GM12873 (cell line): ENCODE data around the gene SPATC1L.

Experiments
- TF ChIP-seq, protein P1 (sequence below): IDR thresholded peaks from 2 replicates; pipeline ENCODE4 v1.5.1; 2012; ENCODE audit warnings: low read depth, mild to moderate bottlenecking, moderate library complexity, low read length, control low read depth; ENCODE audit not compliant: insufficient read depth; ENCODE audit errors: missing control alignments

SPATC1L gene

DNA sequence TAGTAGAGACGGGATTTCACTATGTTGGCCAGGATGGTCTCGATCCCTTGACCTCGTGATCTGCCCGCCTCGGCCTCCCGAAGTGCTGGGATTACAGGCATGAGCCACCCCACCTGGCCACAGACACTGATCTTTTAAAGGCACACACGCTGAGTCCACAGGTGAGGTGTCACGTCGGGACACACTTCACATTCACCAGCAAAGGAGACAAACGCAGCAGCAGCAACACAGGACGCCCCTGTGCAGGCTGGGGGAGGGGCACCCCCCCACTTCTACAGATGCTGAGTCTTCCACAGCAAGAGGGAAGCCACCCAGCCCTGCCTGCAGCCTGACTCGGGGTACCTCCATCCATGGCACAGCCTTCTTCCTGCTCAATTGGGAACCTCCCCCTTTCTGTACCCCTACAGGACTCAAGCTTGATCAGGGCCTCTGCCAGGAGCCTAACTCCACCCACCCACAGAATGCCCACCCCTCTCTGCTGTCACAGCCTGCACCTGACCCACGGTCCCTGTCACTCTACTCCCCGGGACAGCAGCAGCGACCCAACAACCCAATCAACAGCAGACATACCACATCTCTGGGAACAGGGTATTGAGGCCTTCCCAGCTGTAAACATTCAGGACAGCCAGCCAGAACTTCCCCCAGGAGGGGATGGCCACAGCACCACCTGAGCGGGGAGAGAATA lies 34.8 kb upstream of the SPATC1L start:
- TF ChIP-seq, protein P1, sequence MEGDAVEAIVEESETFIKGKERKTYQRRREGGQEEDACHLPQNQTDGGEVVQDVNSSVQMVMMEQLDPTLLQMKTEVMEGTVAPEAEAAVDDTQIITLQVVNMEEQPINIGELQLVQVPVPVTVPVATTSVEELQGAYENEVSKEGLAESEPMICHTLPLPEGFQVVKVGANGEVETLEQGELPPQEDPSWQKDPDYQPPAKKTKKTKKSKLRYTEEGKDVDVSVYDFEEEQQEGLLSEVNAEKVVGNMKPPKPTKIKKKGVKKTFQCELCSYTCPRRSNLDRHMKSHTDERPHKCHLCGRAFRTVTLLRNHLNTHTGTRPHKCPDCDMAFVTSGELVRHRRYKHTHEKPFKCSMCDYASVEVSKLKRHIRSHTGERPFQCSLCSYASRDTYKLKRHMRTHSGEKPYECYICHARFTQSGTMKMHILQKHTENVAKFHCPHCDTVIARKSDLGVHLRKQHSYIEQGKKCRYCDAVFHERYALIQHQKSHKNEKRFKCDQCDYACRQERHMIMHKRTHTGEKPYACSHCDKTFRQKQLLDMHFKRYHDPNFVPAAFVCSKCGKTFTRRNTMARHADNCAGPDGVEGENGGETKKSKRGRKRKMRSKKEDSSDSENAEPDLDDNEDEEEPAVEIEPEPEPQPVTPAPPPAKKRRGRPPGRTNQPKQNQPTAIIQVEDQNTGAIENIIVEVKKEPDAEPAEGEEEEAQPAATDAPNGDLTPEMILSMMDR = no peak

DNA sequence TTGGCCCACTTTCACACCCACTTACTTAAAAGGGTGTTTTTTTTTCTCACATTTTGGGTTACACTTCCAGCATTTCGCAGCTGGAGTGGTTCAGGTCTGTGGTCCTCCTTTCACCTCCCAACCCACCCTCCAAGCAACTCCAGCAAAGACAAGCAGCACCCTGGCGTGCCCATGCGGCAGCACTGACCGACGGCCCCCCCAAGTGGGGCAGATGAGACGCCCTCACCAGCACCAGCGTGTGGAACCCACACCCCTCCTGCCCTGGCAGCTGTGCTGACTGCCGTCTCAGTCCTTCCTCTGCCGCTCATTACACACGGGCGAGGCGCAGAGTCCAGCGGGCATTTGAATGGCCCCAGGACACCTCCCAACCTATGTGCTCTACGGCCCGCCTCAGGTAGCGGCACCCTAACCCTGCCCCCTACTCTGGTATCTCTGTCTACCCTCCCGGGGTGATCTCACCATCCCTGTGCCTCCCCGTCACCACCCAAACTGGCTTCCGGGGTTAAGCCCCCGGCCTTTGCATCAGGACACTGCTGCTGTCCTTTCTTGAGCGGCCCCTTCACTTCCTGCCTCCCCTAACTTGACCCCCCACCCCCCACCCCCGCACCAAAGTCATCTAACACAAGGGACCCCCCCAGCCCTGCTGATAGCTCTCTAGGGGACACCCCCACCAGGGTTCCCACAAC lies 33.4 kb upstream of the SPATC1L start:
- TF ChIP-seq, protein P1 = no peak

DNA sequence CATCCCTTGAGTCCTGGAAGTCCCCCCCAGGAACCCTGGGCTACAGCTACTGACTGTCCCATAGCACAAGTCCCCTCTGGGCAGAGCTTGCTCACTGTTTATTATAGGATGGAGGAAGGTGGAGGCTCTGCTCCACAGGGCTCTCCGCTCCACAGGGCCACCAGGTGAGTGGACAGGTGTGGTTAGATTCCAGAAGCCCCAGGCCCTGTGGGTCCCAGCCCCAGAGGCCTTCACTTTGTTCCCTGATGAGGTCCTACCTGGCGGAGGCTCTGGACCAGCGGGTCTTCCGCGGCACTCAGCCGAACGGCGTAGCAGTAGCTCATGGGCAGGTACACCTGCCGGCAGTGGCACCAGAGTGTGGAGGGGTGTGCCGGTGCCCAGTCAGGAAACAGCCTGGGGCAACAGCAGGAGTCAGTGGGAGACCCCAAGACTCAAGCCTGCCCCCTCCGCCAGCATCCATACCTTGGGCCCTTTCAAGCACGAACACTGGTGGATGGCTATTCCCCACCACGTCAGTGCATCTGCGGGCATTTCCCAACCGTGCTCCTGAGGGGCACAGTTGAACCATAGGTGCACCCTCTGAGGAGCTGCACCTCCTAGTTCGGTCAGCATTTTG lies 32.0 kb upstream of the SPATC1L start:
- TF ChIP-seq, protein P1 = no peak

DNA sequence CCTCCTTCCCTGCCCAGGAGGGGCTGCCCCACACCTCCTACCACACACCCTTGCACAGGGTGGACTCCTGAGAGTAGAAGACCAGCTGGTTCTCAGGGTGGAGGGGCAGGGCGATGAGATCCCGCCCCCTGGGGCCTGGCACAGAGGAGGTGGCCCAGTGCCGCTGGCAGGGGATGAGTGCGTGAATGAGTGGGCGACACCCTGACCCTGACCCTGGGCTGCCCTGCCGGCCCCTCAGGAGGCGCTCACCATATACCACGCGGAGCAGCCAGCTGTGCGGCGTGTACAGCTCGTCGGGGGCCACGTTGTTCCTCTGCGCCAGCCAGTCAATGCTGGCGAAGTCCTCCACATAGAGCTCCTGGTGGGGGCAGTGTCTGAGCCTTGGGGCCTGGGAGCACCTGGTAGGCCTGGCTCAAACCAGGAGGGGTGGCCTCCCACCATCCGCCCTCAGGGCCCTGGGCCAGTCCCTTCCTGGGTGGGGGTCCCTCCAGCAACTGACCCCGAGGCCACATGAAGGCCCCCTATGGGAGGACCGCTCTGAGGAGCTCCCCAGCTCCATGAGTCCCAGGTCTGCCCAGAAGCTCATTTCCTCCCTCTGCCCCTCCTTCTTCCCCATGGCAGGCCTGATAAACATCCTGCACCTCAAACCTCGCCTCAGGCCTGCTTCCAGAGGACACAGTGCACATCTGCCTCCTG lies 31.3 kb upstream of the SPATC1L start:
- TF ChIP-seq, protein P1 = no peak

DNA sequence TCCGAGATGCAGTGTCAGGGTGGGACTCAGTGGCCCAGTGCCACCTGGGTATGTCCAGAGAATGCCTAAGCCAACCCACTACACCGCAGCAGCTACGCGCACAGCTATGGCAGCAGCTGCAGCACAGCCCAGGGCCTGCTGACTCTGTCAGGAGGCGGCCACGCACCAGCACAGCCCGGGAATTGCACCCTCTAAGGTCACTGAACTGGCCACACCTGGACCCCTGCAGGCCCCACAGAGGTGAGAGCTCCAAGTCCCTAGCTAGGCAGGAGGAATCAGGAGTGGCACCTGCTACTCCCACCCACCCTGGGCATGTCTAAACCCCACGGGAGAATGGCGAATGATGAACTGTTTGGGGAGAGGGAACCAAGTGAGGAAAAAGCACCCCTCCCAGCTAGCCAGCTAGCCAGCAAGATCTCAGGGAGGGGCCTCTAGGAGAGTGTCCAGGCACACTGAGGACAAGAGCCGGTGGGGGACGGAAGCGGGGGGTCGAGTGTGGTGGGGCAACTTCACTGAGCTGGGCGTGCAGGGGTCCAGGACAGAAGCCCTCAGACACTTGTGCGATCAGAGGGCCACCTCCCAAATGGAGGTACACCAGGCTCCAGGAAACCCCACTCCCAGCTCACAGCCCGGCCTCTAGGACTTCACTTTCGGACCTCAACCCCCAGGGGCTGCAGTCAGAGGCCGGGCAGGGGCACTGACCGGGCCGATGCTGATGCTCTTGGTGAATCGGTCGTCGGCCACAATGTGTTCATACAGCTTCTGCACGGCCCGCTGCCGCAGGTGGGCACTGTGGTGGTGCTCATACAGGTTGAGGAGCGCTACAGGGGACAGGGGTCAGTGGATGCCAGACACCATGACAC lies 30.4 kb upstream of the SPATC1L start:
- TF ChIP-seq, protein P1 = no peak

DNA sequence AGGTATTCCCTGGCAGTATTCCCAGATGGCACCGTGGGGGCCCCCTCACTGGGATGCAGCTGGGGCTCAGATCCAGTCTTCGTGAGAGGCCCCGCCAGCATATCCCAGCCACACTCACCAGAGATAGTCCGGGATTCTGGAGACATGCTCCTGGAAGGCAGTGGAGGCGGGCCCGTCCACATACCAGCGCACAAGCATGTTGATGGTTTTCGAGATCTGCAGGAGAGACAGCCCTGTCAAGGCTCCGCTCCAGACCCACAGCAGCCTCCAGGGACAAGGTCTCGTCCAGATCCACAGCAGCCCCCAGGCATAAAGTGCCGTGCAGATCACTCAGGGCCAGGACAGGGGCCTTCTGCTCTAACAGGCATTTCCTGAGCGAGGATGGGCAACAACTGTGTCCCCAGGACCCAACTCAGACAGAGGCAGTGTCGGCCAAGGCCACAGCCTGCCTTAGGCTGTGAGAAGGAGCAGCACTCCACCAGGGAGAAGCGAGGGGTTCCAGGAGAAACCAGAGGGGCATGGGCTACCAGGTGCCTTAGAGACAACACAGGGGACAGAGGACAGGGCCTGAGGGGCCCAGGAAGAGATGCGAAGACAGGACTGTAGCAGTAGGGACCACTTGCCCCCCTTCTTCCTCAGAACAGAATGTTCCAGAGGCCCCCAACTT lies 29.5 kb upstream of the SPATC1L start:
- TF ChIP-seq, protein P1 = no peak
